Hepatocyte (in vitro differentiated cells): Measurements from ENCODE around the gene CDH5. TPM values are rescaled to one million over a fixed set of nuclear protein-coding genes. Genes with fewer than 3 reads are reported as not detected.

ENCODE experiments used
- DNase-seq: peaks from one replicate; pipeline ENCODE4 v3.0.0-alpha.2; 2016; ENCODE audit warnings: low spot score
- H2AFZ ChIP-seq: fragments of 200-600 bp; sonication (generic); 2 replicates; pipeline ENCODE4 v1.6.0; 2016; ENCODE audit warnings: antibody characterized with exemption, mild to moderate bottlenecking
- H3K27ac ChIP-seq: fragments of 200-600 bp; sonication (generic); 2 replicates; pipeline ENCODE4 v1.5.1; 2016; ENCODE audit warnings: mild to moderate bottlenecking
- H3K27me3 ChIP-seq: fragments of 200-600 bp; sonication (generic); 2 replicates; pipeline ENCODE4 v1.6.1; 2016
- H3K36me3 ChIP-seq: fragments of 200-600 bp; sonication (generic); replicated peaks from 2 replicates; pipeline ENCODE4 v1.5.1; 2016; ENCODE audit warnings: low read depth; ENCODE audit not compliant: insufficient read depth
- H3K4me1 ChIP-seq: fragments of 200-600 bp; sonication (generic); 2 replicates; pipeline ENCODE4 v1.5.1; 2016; ENCODE audit warnings: mild to moderate bottlenecking, moderate library complexity; ENCODE audit not compliant: insufficient read depth
- H3K4me2 ChIP-seq: fragments of 200-600 bp; sonication (generic); 2 replicates; pipeline ENCODE4 v1.6.0; 2016
- H3K4me3 ChIP-seq: fragments of 200-600 bp; sonication (generic); 2 replicates; pipeline ENCODE4 v1.5.1; 2016; ENCODE audit warnings: mild to moderate bottlenecking
- H3K79me2 ChIP-seq: fragments of 200-600 bp; sonication (generic); 2 replicates; pipeline ENCODE4 v1.6.0; 2017; ENCODE audit warnings: mild to moderate bottlenecking
- H3K9me2 ChIP-seq: fragments of 200-600 bp; sonication (generic); replicated peaks from 2 replicates; pipeline ENCODE4 v1.6.0; 2017; ENCODE audit warnings: mild to moderate bottlenecking; ENCODE audit not compliant: insufficient read depth
- H3K9me3 ChIP-seq: fragments of 200-600 bp; sonication (generic); 2 replicates; pipeline ENCODE4 v1.5.1; 2016; ENCODE audit warnings: low read depth, mild to moderate bottlenecking
- H4K20me1 ChIP-seq: fragments of 200-600 bp; sonication (generic); 2 replicates; pipeline ENCODE4 v1.6.0; 2016; ENCODE audit warnings: mild to moderate bottlenecking; ENCODE audit not compliant: insufficient read depth, poor library complexity, severe bottlenecking
- EZH2 ChIP-seq: fragments of 200-600 bp; sonication (generic); IDR thresholded peaks from 2 replicates; pipeline ENCODE4 v1.6.1; 2016; ENCODE audit warnings: antibody characterized with exemption, mild to moderate bottlenecking, borderline replicate concordance
- EZH2phosphoT487 ChIP-seq: fragments of 200-600 bp; sonication (generic); IDR thresholded peaks from one replicate; pipeline ENCODE4 v1.6.1; 2018; ENCODE audit warnings: antibody characterized with exemption, mild to moderate bottlenecking, low read depth, moderate library complexity; ENCODE audit not compliant: unreplicated experiment, severe bottlenecking
- WGBS: methylation state at CpG from one replicate; pipeline ENCODE4 v1.1.6; 2016; ENCODE audit warnings: low lambda C conversion rate; ENCODE audit errors: missing lambda C conversion rate; 5-methylcytosine and 5-hydroxymethylcytosine counted together
- polyA plus RNA-seq: library from polyadenylated mRNA; unstranded; fragments of >200 nt; fragmentation: Nextera tagmentation; extraction: Ambion mirVana; gene quantifications from 2 replicates; pipeline ENCODE4 v1.2.1, GENCODE V29; 2016
- total RNA-seq: library from RNA; depleted of rRNA; stranded (reverse); fragments of >200 nt; gene quantifications from 2 replicates; pipeline ENCODE4 v1.2.3, GENCODE V29; 2014
- TF ChIP-seq, protein P1 (sequence below): fragments of 200-600 bp; sonication (generic); IDR thresholded peaks from 2 replicates; pipeline ENCODE4 v1.5.1; 2016; ENCODE audit warnings: antibody characterized with exemption, mild to moderate bottlenecking; ENCODE audit not compliant: poor library complexity

Gene CDH5
- total and polyA plus RNA-seq, 2 experiments from 2014 or later = 0.88 to 2.2 TPM

DNA sequence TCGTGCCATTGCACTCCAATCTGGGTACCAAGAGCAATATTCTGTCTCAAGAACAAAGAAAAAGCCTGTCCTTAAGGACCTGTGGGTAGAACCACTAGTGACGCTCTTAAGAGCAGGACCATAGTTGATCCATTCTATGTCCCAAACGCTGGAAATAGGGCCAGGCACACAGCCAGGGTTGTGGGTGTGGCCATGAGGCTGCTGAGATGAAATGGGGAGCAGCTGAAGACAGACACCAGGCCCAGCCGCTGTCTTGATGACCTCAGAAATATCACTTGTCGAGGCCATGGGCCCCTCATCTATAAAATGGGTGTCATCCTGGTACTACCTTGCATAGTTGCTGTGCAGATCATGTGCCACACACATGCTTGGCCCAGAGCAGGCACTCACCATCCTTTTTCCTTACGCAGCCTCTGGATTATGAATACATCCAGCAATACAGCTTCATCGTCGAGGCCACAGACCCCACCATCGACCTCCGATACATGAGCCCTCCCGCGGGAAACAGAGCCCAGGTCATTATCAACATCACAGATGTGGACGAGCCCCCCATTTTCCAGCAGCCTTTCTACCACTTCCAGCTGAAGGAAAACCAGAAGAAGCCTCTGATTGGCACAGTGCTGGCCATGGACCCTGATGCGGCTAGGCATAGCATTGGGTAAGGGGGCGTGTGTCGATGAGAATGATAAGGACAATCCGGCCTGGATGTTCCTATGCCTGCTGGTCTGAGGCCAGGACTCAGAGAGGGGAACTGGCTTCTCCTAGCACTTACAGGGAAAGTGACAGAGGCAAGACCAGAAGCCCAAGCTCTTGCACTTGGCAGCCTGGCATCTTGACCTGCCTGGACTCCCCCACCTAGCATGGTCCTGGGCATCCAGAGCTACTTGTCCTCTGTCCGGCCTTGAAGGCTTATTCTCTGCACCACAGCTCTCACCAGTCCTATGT is 25.5 kb downstream of the CDH5 start:
- H3K9me3 ChIP-seq = no peaks in the 10 kb centered on the region
- H3K27me3 ChIP-seq = no peaks in the 10 kb centered on the region
- 90% methylated on average over 18 of the region's 18 CpGs for WGBS
- H3K36me3 ChIP-seq = no peaks in the 10 kb centered on the region
- no peak for TF ChIP-seq EZH2
- TF ChIP-seq, protein P1, sequence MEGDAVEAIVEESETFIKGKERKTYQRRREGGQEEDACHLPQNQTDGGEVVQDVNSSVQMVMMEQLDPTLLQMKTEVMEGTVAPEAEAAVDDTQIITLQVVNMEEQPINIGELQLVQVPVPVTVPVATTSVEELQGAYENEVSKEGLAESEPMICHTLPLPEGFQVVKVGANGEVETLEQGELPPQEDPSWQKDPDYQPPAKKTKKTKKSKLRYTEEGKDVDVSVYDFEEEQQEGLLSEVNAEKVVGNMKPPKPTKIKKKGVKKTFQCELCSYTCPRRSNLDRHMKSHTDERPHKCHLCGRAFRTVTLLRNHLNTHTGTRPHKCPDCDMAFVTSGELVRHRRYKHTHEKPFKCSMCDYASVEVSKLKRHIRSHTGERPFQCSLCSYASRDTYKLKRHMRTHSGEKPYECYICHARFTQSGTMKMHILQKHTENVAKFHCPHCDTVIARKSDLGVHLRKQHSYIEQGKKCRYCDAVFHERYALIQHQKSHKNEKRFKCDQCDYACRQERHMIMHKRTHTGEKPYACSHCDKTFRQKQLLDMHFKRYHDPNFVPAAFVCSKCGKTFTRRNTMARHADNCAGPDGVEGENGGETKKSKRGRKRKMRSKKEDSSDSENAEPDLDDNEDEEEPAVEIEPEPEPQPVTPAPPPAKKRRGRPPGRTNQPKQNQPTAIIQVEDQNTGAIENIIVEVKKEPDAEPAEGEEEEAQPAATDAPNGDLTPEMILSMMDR = no peak
- no peak for TF ChIP-seq EZH2phosphoT487
- no peak overlapping the region for H3K4me3 ChIP-seq
- no peaks in the 10 kb centered on the region for H3K79me2 ChIP-seq
- no peaks in the 10 kb centered on the region for H3K9me2 ChIP-seq
- no peaks in the 10 kb centered on the region for H4K20me1 ChIP-seq
- H3K4me1 ChIP-seq = no peaks in the 10 kb centered on the region
- no peak overlapping the region for H3K27ac ChIP-seq
- no peak for DNase-seq
- no peak overlapping the region for H2AFZ ChIP-seq
- H3K4me2 ChIP-seq = no peak overlapping the region

DNA sequence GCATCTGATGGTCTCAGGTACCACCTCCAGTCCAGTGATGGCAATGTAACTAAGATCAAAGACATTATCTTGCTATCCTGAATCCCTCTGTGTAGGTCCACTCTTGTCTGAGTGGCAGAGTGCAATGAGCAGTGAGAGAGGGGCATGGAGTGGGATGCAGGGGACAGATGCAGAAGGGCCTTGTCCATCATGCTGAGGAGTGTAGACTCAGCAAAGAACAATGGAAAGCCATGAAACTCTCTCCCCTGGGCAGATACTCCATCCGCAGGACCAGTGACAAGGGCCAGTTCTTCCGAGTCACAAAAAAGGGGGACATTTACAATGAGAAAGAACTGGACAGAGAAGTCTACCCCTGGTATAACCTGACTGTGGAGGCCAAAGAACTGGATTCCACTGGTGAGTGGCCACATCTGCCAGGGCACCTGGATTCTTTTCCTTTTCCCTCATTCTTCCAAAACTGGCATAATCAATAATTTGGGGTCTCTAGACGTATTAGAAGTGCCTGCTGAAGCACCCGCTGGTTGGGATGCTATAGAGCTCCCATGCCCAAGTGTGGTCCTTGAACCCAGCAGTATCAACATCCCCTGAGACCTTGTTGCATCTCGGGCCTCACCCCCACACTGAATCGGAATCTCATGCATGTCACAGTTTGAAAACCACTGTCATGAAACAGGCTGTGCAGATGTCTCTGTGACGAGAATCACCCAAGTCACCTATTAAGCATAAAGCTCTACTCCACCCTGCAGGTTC is 29.5 kb downstream of the CDH5 start:
- 93% methylated on average over 7 of the region's 7 CpGs for WGBS
- no peak for DNase-seq
- H2AFZ ChIP-seq = no peak overlapping the region

DNA sequence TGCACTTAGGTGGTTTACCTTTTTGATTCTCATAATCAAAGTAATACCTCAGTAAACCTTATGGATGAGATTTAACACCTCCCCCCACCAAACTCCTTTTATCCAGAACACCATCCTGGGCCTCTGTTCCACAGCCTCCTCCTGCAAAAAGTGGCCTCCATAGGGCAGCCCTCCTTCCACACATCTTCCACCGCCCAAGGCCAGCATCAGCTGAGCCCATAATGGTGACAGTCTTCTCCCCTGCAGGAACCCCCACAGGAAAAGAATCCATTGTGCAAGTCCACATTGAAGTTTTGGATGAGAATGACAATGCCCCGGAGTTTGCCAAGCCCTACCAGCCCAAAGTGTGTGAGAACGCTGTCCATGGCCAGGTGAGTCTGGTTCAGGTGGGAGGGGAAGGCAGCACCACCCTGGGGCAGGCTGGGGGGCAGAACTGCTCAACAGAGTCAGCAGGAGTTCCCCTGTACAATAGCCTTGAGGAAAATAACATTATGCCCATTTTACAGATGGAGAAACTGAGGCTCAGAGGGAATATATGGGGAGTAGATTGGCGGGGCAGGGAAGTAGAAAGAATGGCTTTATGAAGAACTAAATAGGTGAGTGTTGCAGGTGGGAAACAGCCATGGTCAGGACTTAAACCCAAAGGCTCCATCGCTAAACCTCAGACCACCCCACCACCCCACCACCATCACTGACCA is 31.4 kb downstream of the CDH5 start:
- Histone ChIP-seq H3K27ac (no peak overlapping the region), H3K4me3 (no peak overlapping the region), H3K9me2 (no peaks in the 10 kb centered on the region), H3K4me2 (no peak overlapping the region), H4K20me1 (no peaks in the 10 kb centered on the region), H2AFZ (no peak overlapping the region), H3K27me3 (no peaks in the 10 kb centered on the region), H3K9me3 (no peaks in the 10 kb centered on the region), H3K36me3 (no peaks in the 10 kb centered on the region), H3K79me2 (no peaks in the 10 kb centered on the region), H3K4me1 (no peaks in the 10 kb centered on the region)
- WGBS = 97% methylated on average over 5 of the region's 5 CpGs
- TF ChIP-seq EZH2 (no peak), EZH2phosphoT487 (no peak)
- TF ChIP-seq, protein P1 = no peak
- DNase-seq = no peak

More for the DNA sequence above, 29.5 kb downstream of the CDH5 start:
- Histone ChIP-seq H3K9me3 (no peaks in the 10 kb centered on the region), H3K27me3 (no peaks in the 10 kb centered on the region), H3K79me2 (no peaks in the 10 kb centered on the region), H3K9me2 (no peaks in the 10 kb centered on the region), H4K20me1 (no peaks in the 10 kb centered on the region), H3K4me3 (no peak overlapping the region), H3K4me1 (no peaks in the 10 kb centered on the region), H3K36me3 (no peaks in the 10 kb centered on the region), H3K27ac (no peak overlapping the region), H3K4me2 (no peak overlapping the region)
- TF ChIP-seq EZH2 (no peak), EZH2phosphoT487 (no peak)
- TF ChIP-seq, protein P1 = no peak
